ENCODE data around the gene DGKH. TPM values are rescaled to one million over a fixed set of nuclear protein-coding genes. Genes with fewer than 3 reads are reported as not detected.

Gene DGKH
- total and polyA plus RNA-seq, 2 of the 13 experiments (the other 11 are each of a cell fraction or from before 2014, with no cell fraction given) = 0.01 to 0.13 TPM

DNA sequence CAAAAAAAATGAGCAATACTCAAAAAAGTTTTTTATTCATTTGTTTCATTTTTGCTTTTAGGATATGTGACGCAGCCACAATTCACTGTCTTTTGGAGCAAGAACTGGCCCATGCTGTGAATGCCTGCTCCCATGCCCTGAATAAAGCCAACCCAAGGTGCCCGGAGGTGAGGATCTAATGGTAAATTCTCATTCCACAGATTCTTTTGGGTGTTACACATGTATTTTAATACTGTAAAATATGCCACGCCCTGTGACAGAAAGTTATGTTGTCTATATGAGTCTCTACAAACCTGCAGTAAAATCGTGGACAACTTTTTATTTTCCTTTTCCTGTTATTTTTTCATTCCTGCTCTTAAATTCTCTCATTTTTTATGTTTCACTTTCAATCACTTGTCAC, 166.0 kb downstream of the DGKH start (continued):
- TF ChIP-seq, protein P1, sequence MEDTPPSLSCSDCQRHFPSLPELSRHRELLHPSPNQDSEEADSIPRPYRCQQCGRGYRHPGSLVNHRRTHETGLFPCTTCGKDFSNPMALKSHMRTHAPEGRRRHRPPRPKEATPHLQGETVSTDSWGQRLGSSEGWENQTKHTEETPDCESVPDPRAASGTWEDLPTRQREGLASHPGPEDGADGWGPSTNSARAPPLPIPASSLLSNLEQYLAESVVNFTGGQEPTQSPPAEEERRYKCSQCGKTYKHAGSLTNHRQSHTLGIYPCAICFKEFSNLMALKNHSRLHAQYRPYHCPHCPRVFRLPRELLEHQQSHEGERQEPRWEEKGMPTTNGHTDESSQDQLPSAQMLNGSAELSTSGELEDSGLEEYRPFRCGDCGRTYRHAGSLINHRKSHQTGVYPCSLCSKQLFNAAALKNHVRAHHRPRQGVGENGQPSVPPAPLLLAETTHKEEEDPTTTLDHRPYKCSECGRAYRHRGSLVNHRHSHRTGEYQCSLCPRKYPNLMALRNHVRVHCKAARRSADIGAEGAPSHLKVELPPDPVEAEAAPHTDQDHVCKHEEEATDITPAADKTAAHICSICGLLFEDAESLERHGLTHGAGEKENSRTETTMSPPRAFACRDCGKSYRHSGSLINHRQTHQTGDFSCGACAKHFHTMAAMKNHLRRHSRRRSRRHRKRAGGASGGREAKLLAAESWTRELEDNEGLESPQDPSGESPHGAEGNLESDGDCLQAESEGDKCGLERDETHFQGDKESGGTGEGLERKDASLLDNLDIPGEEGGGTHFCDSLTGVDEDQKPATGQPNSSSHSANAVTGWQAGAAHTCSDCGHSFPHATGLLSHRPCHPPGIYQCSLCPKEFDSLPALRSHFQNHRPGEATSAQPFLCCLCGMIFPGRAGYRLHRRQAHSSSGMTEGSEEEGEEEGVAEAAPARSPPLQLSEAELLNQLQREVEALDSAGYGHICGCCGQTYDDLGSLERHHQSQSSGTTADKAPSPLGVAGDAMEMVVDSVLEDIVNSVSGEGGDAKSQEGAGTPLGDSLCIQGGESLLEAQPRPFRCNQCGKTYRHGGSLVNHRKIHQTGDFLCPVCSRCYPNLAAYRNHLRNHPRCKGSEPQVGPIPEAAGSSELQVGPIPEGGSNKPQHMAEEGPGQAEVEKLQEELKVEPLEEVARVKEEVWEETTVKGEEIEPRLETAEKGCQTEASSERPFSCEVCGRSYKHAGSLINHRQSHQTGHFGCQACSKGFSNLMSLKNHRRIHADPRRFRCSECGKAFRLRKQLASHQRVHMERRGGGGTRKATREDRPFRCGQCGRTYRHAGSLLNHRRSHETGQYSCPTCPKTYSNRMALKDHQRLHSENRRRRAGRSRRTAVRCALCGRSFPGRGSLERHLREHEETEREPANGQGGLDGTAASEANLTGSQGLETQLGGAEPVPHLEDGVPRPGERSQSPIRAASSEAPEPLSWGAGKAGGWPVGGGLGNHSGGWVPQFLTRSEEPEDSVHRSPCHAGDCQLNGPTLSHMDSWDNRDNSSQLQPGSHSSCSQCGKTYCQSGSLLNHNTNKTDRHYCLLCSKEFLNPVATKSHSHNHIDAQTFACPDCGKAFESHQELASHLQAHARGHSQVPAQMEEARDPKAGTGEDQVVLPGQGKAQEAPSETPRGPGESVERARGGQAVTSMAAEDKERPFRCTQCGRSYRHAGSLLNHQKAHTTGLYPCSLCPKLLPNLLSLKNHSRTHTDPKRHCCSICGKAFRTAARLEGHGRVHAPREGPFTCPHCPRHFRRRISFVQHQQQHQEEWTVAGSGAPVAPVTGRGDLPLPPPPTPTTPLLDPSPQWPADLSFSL (CRISPR knock-in tag; IDR thresholded peaks at IDR 0.05) = no peak
- TF ChIP-seq SP1 (IDR thresholded peaks at IDR 0.05) = no peak
- no peak for TF ChIP-seq SP1 (CRISPR knock-in tag; IDR thresholded peaks at IDR 0.05)
- no peak for TF ChIP-seq ZNF790 (CRISPR knock-in tag; IDR thresholded peaks at IDR 0.05; ENCODE audit: borderline replicate concordance)
- TF ChIP-seq, protein P2, sequence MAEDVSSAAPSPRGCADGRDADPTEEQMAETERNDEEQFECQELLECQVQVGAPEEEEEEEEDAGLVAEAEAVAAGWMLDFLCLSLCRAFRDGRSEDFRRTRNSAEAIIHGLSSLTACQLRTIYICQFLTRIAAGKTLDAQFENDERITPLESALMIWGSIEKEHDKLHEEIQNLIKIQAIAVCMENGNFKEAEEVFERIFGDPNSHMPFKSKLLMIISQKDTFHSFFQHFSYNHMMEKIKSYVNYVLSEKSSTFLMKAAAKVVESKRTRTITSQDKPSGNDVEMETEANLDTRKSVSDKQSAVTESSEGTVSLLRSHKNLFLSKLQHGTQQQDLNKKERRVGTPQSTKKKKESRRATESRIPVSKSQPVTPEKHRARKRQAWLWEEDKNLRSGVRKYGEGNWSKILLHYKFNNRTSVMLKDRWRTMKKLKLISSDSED (CRISPR knock-in tag; IDR thresholded peaks at IDR 0.05) = no peak
- TF ChIP-seq, protein P3, sequence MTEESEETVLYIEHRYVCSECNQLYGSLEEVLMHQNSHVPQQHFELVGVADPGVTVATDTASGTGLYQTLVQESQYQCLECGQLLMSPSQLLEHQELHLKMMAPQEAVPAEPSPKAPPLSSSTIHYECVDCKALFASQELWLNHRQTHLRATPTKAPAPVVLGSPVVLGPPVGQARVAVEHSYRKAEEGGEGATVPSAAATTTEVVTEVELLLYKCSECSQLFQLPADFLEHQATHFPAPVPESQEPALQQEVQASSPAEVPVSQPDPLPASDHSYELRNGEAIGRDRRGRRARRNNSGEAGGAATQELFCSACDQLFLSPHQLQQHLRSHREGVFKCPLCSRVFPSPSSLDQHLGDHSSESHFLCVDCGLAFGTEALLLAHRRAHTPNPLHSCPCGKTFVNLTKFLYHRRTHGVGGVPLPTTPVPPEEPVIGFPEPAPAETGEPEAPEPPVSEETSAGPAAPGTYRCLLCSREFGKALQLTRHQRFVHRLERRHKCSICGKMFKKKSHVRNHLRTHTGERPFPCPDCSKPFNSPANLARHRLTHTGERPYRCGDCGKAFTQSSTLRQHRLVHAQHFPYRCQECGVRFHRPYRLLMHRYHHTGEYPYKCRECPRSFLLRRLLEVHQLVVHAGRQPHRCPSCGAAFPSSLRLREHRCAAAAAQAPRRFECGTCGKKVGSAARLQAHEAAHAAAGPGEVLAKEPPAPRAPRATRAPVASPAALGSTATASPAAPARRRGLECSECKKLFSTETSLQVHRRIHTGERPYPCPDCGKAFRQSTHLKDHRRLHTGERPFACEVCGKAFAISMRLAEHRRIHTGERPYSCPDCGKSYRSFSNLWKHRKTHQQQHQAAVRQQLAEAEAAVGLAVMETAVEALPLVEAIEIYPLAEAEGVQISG (CRISPR knock-in tag; IDR thresholded peaks at IDR 0.05) = no peak
